T-helper 2 cell (primary cell): ENCODE results near the gene PRKAG2.

Experiments used
- DNase-seq, 5 experiments: peaks; one replicate each; pipeline versions ENCODE4 v3.0.0 to v3.0.0-alpha.2; 2012 to 2022

Gene PRKAG2

DNA sequence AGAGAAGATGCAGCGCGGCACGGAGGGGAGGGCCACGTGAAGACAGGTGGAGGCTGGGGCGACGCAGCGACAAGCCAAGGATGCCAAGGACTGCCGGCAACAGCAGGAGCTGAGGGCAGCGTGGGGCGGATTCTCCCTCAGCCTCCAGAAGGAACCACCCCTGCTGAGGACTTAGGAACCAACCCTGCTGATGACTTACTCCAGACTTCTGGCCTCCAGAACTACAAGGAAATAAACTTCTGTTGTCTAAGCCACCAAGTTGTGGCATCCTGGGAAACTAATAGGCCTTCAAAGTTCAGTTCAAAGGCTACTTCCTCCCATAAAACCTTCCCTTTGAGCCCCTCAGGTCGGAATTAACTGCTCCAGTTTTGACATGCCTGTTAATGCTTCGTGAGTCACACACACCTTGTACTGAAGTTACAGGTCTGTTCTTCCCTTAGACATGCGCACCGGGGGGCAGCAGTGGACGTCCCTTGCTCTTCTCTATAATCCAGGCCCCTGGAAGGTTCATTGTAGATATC is 268.8 kb downstream of the PRKAG2 start:
- DNase-seq, result no peak

- no peak for DNase-seq
Observed at GRCh38 chr7:151607464-151607867, 269.4 kb downstream of the PRKAG2 start.

GRCh38 chr7:151603951-151604350 is 273.0 kb downstream of the PRKAG2 start:
- DNase-seq, result no peak

DNA sequence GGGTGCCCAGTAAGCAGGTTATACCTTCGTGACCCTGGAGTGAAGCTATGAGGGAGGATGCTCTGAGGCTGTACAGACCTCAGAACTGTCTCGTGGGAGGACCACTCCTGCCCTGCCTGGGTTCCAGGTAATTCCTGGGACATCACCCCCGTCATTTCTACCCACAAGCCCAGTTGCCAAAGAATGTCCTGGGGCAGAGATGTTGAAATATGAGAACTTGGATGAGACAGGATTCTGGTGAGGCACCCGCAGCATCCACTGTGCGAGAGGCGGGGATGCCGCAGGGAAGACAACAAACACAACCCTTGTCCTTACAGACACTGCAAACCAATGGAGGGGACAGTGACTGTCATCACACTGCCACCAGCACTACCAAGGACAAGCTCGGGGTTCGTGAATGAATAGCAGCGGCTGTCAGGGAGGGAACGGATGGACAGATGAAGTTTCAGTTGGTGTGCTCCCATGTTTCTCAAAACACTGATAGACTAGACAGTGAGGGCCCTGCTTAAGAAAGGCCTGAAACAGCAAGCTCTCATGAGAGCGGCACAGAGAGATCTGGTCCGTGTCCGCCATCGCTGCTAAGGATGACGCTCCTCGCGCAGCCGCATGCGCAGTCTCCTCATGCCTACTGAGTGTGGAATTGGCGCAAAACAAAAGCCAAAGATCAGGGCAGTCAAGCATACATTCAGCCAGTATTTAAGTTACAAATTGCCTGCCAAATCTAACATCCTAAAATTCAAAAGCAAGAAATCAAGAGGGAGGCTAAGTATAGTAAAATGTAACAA is 275.2 kb downstream of the PRKAG2 start:
- no peak for DNase-seq

GRCh38 chr7:151600331-151600730 is 276.6 kb downstream of the PRKAG2 start:
- DNase-seq, result no peak

- DNase-seq, result no peak
Observed at GRCh38 chr7:151599401-151600227, 277.3 kb downstream of the PRKAG2 start.

DNA sequence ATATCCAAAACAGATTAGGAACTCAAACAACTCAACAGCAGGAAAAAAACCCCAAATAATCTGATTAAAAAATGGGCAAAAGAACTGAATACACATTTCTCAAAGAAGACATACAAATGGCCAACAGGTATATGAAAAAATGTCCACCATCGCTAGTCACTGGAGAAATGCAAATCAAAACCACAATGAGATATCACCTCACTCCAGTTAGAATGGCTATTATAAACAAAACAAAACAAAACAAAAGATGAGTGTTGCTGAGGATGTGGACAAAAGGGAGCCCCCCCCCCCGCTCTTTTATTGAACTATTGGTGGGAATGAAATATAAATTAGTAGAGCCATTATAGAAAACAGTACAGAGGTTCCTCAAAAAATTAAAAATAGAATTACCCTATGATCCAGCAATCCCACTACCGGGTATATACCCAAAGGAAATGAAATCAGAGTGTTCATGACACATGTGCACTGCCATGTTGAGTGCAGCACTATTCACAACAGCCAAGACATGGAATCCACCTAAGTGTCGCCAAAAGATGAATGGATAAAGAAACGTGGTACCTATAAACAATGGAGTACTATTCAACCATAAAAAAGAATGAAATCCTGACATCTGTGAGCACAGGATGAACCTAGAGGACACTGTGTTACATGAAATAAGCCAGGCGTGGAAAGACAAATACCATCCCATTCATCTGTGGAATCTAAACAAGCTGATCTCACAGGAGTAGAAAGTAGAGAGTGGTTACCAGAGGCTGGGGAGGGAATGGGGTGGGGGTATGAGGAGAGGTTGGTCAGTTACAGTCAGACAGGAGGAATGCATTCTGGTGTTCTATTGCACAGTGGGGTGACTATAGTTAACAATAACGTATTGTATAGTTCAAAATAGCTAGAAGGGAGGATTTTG is 279.1 kb downstream of the PRKAG2 start:
- DNase-seq, result no peak

GRCh38 chr7:151595702-151596350 is 281.1 kb downstream of the PRKAG2 start:
- no peak for DNase-seq

DNA sequence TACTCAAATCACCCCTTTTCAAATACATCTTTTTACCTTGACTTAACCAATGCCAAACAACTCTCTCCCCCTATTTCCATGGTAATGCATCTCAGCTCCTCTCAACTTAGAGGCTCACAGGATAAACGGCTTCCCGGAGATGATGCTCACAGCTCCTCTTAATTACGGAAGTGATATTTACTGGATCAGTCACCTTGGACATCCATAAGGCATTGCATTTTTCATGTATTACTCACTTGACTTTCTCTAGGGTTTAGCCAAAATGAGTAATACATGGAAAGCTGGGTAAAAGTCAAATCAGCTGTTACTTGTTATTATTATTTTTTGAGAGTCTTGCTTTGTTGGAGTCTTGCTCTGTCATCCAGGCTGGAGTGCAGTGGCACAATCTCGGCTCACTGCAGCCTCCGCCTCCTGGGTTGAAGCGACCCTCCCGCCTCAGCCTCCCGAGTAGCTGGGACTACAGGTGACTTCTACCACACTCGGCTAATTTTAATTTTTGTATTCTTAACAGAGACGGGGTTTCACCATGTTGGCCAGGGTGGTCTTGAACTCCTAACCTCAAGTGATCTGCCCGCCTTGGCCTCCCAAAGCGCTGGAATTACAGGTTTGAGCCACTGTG is 283.9 kb downstream of the PRKAG2 start:
- no peak for DNase-seq

- DNase-seq, result no peak
Observed at GRCh38 chr7:151592330-151592729, 284.6 kb downstream of the PRKAG2 start.

DNA sequence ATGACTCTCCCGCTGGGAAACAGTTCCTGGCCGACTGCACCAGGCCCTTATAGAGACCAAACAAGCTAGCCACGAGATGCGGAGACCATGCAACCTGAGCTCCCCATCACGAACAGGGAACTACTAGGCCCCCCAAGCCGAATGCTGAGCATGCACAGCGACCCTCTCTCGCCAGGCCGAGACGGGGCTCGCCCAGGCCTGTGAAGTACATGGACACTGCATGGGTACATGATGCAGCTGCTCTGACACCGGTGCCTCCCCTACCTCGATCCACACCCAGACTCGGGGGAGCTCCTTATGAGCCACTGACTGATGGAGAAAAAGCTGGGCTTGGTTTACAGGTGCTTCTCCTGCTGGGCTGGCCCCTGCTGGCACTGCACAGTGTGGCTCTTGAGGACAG is 285.0 kb downstream of the PRKAG2 start:
- no peak for DNase-seq

DNA sequence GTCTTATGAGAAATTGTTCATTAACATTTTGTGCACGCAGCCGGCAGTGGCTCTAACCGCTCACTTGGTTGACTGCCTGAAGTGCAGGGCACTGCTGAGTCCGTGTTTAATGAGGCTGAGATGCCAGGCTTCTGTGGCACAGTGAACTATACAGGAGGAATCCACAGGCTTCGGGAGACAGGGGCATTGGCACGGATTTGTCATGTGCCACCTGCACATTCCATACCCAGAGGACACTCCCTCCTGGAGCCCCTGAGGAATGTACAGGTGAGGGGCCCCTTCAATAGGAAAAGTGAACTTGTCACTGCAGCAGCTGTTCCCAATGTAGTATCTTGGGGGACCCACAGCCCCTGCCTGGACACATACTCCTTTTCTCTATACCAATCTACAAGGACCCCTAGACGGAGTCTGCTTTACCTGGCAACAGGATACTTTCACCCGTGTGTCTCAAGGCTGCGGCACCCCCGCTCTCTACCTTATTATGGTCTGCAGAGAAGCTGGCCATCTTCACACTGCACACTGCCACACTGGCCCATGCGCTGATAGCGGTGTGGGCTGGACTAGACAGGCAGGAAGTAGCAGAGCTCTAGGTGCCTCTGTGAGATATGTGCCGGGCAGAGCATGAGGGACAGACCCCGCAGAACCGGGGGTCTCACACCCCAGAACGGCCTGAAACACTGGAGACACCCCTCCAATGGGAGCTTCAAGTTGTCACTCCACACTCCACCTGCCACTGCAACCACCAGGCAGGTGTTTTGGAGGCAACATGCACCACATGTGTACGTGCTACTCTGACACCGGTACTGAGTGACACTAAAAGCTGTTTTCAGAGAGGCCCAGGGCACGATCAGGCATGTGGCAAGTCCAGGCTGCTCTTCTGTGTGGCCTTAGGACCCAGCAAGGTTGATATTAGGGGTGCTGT is 285.8 kb downstream of the PRKAG2 start:
- DNase-seq, result no peak

DNA sequence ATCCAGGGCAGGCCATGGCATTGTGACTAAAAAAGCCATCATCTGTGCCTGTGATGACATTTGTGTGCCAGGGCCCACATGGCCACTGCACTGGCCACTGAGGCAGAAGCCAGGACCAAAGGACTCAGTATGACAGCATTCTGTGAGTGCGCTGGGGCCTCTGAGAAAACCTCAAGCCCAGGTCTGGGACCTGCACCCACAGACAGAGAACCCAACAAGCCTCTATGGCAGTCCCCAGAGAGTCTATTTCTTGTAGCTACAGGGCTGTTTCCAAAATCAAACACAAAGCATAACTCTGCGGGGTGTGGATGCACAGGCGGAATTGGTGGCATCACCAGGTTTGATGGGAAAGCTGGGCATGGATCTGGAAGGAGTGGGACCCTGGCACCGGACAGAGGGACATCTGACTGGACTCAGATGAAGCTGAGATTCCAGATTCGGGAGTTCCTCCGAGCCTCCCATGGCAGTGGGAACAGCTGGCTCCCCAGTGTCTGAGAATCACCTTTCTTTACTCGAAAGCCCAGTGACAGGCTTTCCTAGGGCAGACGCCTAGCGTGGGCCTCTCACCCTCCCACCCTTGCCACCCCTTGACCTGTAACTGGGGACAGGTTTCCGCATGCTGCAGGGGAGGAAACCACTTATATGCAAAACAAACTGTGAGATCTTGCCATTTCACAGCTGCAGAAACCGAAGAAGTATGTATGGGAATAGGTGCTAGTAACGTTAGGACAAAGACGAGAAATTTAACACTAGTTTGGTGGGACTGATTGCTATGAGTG is 286.7 kb downstream of the PRKAG2 start:
- DNase-seq, result no peak

DNA sequence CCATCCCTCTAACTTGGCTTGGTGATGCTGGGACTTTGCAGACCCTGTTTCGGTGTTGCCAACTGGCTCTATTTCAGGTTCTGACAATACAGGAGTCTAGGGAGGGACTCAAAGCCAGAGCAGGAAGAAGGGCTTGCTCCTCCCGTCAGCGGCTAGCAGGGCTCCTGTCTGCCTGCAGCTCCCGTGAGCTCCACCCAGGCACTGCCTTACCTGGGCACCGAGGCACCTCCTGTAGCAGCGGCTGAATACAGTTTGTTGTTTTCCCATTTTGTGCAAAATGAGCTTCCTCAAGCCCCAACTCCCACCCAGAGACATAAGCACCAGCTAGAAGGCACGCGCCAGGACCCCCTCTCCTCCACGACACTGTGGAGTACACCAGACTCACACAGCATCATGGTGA is 287.9 kb downstream of the PRKAG2 start:
- DNase-seq, result no peak

DNA sequence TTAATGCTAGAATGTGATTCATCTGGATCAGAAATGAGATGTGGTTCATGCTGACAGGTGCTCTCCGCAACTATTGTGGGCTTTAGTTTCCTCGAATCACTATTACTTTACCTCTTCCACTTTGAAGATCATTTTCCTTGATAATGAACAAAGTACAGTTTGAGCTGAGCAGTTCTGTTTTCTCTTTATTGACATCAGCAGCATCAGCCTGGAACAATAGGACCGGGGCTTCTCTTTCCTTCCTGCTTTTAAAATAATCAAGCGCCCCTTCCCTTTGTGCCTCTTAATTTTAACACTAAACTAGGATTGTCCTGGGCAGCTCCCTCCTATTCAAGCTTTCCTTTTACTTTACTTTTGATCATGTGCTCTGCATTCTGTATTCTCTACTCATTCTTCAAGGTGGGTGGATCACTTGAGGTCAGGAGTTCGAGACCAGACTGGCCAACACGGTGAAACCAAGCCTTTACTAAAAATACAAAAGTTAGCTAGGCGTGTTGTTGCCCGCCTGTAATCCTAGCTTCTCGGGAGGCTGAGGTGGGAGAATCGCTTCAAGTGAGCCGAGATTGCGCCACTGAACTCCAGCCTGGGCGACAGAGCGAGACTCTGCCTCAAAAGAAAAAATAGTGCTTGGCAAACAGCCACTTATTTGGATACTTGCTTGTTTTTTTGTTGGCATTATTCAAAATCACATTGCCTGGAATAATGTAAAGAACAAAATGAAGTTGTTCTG is 290.2 kb downstream of the PRKAG2 start:
- DNase-seq, result peak in 1 of 5 experiments; percentile 34

GRCh38 chr7:151585744-151586393 is 291.0 kb downstream of the PRKAG2 start:
- DNase-seq, result no peak

GRCh38 chr7:151581741-151582140 is 295.2 kb downstream of the PRKAG2 start:
- DNase-seq, result no peak

- peak in 1 of 5 experiments; percentile 26 for DNase-seq
Observed at GRCh38 chr7:151579644-151580043, 297.3 kb downstream of the PRKAG2 start.
